T-cell (primary cell): ENCODE data around the gene ETV6. TPM values are rescaled to one million over a fixed set of nuclear protein-coding genes. Genes with fewer than 3 reads are reported as not detected.

Experiments used
- ATAC-seq, 4 experiments: fragments of 200-7000 bp in 3 of 4; fragments of 150-1000 bp in 1 of 4; cut with Tn5 transposase; replicated peaks in 1 of 4; 1 replicate in 3 of 4; 2 replicates in 1 of 4; pipeline ENCODE4 v1.10.0; 2021; ENCODE audit warnings: moderate library complexity in 3 of 4, mild to moderate bottlenecking in 2 of 4, moderate number of reproducible peaks in 1 of 4
- CTCF ChIA-PET, 2 donors: fragments of 300-600 bp; sonication (Branson Sonifier 250); formaldehyde crosslinking; loops; one replicate each; lab custom pipeline; 2022; ENCODE audit warnings: antibody characterized with exemption in 2 of 2; lab: Charles Lee
- POLR2A ChIA-PET, 2 donors: fragments of 300-600 bp; sonication (Branson Sonifier 250); formaldehyde crosslinking; loops; one replicate each; lab custom pipeline; 2022; ENCODE audit warnings: antibody characterized with exemption in 2 of 2; lab: Charles Lee
- DNase-seq, 35 experiments: peaks; one replicate each; pipeline versions ENCODE4 v3.0.0 to v3.0.0-alpha.2; 2013 to 2023
- H3K27ac ChIP-seq: one replicate; pipeline ENCODE4 v1.5.1; 2013; ENCODE audit warnings: low read length
- H3K27me3 ChIP-seq, 2 experiments: replicated peaks in 1 of 2; 1 replicate in 1 of 2; 2 replicates in 1 of 2; pipeline versions ENCODE4 v1.6.1 to v1.7.0; 2013; ENCODE audit warnings: low read length in 1 of 2, mixed read lengths in 1 of 2; ENCODE audit not compliant: control insufficient read depth in 2 of 2, insufficient read depth in 2 of 2; ENCODE audit errors: extremely low read depth in 1 of 2
- H3K36me3 ChIP-seq, 2 donors: 1 replicate in 1 of 2; 2 replicates in 1 of 2; pipeline versions ENCODE4 v1.6.1 to v1.7.0; 2013; ENCODE audit warnings: low read length in 1 of 2; ENCODE audit not compliant: control insufficient read depth in 2 of 2, insufficient read depth in 1 of 2; ENCODE audit errors: extremely low read depth in 1 of 2
- H3K4me1 ChIP-seq, 2 experiments: 1 replicate in 1 of 2; 2 replicates in 1 of 2; pipeline versions ENCODE4 v1.6.1 to v1.7.0; 2013; ENCODE audit warnings: low read length in 2 of 2, mixed read lengths in 1 of 2; ENCODE audit not compliant: insufficient read depth in 2 of 2, control insufficient read depth in 1 of 2; ENCODE audit errors: extremely low read depth in 1 of 2
- H3K4me3 ChIP-seq, 2 donors: 1 replicate in 1 of 2; 2 replicates in 1 of 2; pipeline versions ENCODE4 v1.5.1 to v1.7.0; 2013; ENCODE audit warnings: mild to moderate bottlenecking in 2 of 2, low read length in 1 of 2, moderate library complexity in 1 of 2; ENCODE audit not compliant: control insufficient read depth in 1 of 2; ENCODE audit errors: extremely low read depth in 1 of 2
- H3K9me3 ChIP-seq: 2 replicates; pipeline ENCODE4 v1.7.0; 2013
- H3K27ac Mint-ChIP-seq, 2 donors: one replicate each; pipeline ENCODE4 v1.8.0; 2020 to 2021; ENCODE audit warnings: mild to moderate bottlenecking in 2 of 2, mixed read lengths in 2 of 2
- H3K27me3 Mint-ChIP-seq, 2 donors: one replicate each; pipeline ENCODE4 v1.8.0; 2021 to 2022; ENCODE audit warnings: mixed read lengths in 2 of 2
- H3K36me3 Mint-ChIP-seq: one replicate; pipeline ENCODE4 v1.8.0; 2021; ENCODE audit warnings: mixed read lengths
- H3K4me1 Mint-ChIP-seq, 3 donors: one replicate each; pipeline ENCODE4 v1.8.0; 2020 to 2022; ENCODE audit warnings: mixed read lengths in 3 of 3, mild to moderate bottlenecking in 1 of 3
- H3K4me3 Mint-ChIP-seq, 3 donors: one replicate each; pipeline ENCODE4 v1.8.0; 2020 to 2022; ENCODE audit warnings: mild to moderate bottlenecking in 3 of 3, mixed read lengths in 3 of 3, moderate library complexity in 3 of 3
- H3K9me3 Mint-ChIP-seq, 3 donors: one replicate each; pipeline ENCODE4 v1.8.0; 2020 to 2022; ENCODE audit warnings: mixed read lengths in 3 of 3
- WGBS: methylation state at CpG from one replicate; pipeline ENCODE4 v1.1.5; 2013; ENCODE audit warnings: missing lambda C conversion rate; ENCODE audit not compliant: insufficient coverage; 5-methylcytosine and 5-hydroxymethylcytosine counted together
- total RNA-seq, 35 experiments: library from RNA in 6 of 35; stranded (reverse) in 6 of 35; fragments of 120-200 nt in 1 of 35; gene quantifications; one replicate each; pipeline versions ENCODE4 v1.2.1 to v1.2.4 and lab custom pipeline; 2013 to 2026

Gene ETV6
- total RNA-seq, 5 donors from 2014 or later (not counting 1 experiment from before 2014, with no cell fraction given), result 24.8 to 36.3 (median 31.3) TPM

GRCh38 chr12:11943919-11944700 lies 294.6 kb downstream of the ETV6 start:
- H3K9me3 ChIP-seq, result no peaks in the 10 kb centered on the region
- Mint-ChIP-seq H3K27ac (no peak overlapping the region), H3K4me3 (no peak overlapping the region), H3K36me3 (no peaks in the 10 kb centered on the region), H3K4me1 (peaks cover 3 to 11% (median 8%) of the 10 kb centered on the region in 3 donors), H3K9me3 (no peaks in the 10 kb centered on the region), H3K27me3 (peaks cover 0 to 1% of the 10 kb centered on the region in 2 donors)
- DNase-seq (no peak), ATAC-seq (no peak)
- H3K36me3 ChIP-seq, result no peaks in the 10 kb centered on the region
- H3K27ac ChIP-seq, result no peak overlapping the region
- ChIA-PET POLR2A (no interaction called here), CTCF (interaction anchor here in 1 of 2 donors (0.6 to 0.8 kb wide), 3 partner anchors 70 to 401 kb away, joined by 3 to 8 read pairs (median 6); no protein-coding TSS in a partner anchor)
- H3K4me3 ChIP-seq, result no peak overlapping the region
- H3K4me1 ChIP-seq, result no peaks in the 10 kb centered on the region
- H3K27me3 ChIP-seq, result peaks cover 0 to 3% of the 10 kb centered on the region in 2 experiments
- 58% methylated on average over 3 of the region's 12 CpGs for WGBS
